Gastroesophageal sphincter (tissue), 4 donors: Measurements from ENCODE around the gene ITGB5. TPM values are rescaled to one million over a fixed set of nuclear protein-coding genes. Genes with fewer than 3 reads are reported as not detected.
"Not testable (repeated sequence)": the region's sequence is repeated elsewhere in the genome, so short reads cannot be mapped to it uniquely, and the experiment has no call there.

ENCODE experiments used
- ATAC-seq: fragments of 150-250 bp; one replicate; pipeline ENCODE4 v1.9.1; 2016; ENCODE audit warnings: mild to moderate bottlenecking, moderate library complexity
- H3K27ac ChIP-seq, 4 donors: fragments of 200-600 bp; sonication (generic) in 3 of 4; 1 replicate in 3 of 4; 2 replicates in 1 of 4; pipeline ENCODE4 v1.5.1; 2016 to 2019
- H3K27me3 ChIP-seq: fragments of 200-600 bp; sonication (generic); one replicate; pipeline ENCODE4 v1.5.1; 2019
- H3K36me3 ChIP-seq, 2 donors: fragments of 200-600 bp; sonication (generic); one replicate each; pipeline ENCODE4 v1.5.1; 2019; ENCODE audit warnings: control low read depth in 1 of 2
- H3K4me1 ChIP-seq, 3 donors: fragments of 200-600 bp; sonication (generic); 1 replicate in 2 of 3; 2 replicates in 1 of 3; pipeline ENCODE4 v1.5.1; 2016 to 2019; ENCODE audit warnings: control low read depth in 2 of 3
- H3K4me3 ChIP-seq, 2 donors: fragments of 200-600 bp; sonication (generic); one replicate each; pipeline ENCODE4 v1.5.1; 2019; ENCODE audit warnings: mild to moderate bottlenecking in 1 of 2, moderate library complexity in 1 of 2
- H3K9me3 ChIP-seq, 3 donors: fragments of 200-600 bp; sonication (generic); one replicate each; pipeline ENCODE4 v1.5.1; 2017 to 2019; ENCODE audit warnings: control low read depth in 2 of 3
- EP300 ChIP-seq: sonication (generic); formaldehyde crosslinking; IDR thresholded peaks from one replicate; pipeline ENCODE4 v1.6.1; 2017; ENCODE audit warnings: antibody characterized with exemption, mild to moderate bottlenecking
- POLR2A ChIP-seq, 2 donors: fragments of 450-650 bp; IDR thresholded peaks; one replicate each; pipeline ENCODE4 v1.6.1; 2017; ENCODE audit warnings: antibody characterized with exemption in 2 of 2, mild to moderate bottlenecking in 2 of 2, moderate library complexity in 1 of 2
- POLR2AphosphoS5 ChIP-seq: sonication (generic); formaldehyde crosslinking; IDR thresholded peaks from one replicate; pipeline ENCODE4 v1.6.1; 2017; ENCODE audit warnings: antibody characterized with exemption
- WGBS, 2 donors: methylation state at CpG; one replicate each; pipeline ENCODE4 v1.1.5; 2018; ENCODE audit warnings: low coverage in 1 of 2; 5-methylcytosine and 5-hydroxymethylcytosine counted together
- total RNA-seq, 4 donors: library from RNA; depleted of rRNA; stranded (reverse); fragments of >200 nt; gene quantifications; one replicate each; pipeline ENCODE4 v1.1.0, GENCODE V29; 2016
- TF ChIP-seq, protein P1 (sequence below), 4 experiments: fragments of 200-600 bp in 2 of 4; fragments of 450-650 bp in 2 of 4; sonication (generic) in 1 of 4; IDR thresholded peaks; one replicate each; pipeline ENCODE4 v1.5.1; 2017 to 2019; ENCODE audit warnings: antibody characterized with exemption in 4 of 4, mild to moderate bottlenecking in 2 of 4, moderate library complexity in 2 of 4

ITGB5 gene
- total RNA-seq, 4 donors from 2014 or later = 125 to 312 (median 151) TPM

DNA sequence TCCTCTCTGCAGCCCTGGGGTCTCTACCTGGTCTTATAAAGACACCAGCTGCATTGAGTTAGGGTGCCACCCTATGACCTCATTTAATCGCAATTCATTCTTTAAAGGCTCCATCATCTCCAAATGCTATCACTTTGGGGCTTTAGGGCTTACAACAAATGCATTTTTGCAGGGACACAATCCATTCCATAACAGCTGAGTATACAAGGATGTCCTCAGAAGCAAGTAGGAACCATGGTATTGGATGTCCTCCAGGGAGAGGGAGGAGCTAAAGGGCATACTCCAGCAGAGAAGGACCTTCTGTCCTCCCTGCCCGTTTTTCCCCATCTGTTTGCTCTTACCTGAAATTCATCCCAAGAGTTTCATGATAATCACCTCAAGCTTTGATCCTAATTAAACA is 126.6 kb downstream of the ITGB5 start:
- Histone ChIP-seq H3K27ac (peak overlapping the region in 1 of 4 donors; percentile 73), H3K4me1 (peaks cover 0 to 19% (median 0%) of the 10 kb centered on the region in 3 donors), H3K36me3 (peaks cover 0 to 30% of the 10 kb centered on the region in 2 donors), H3K4me3 (no peak overlapping the region), H3K9me3 (no peaks in the 10 kb centered on the region), H3K27me3 (no peaks in the 10 kb centered on the region)
- WGBS, 2 donors = 50% methylated on average over 2 of the region's 2 CpGs
- TF ChIP-seq, protein P1, sequence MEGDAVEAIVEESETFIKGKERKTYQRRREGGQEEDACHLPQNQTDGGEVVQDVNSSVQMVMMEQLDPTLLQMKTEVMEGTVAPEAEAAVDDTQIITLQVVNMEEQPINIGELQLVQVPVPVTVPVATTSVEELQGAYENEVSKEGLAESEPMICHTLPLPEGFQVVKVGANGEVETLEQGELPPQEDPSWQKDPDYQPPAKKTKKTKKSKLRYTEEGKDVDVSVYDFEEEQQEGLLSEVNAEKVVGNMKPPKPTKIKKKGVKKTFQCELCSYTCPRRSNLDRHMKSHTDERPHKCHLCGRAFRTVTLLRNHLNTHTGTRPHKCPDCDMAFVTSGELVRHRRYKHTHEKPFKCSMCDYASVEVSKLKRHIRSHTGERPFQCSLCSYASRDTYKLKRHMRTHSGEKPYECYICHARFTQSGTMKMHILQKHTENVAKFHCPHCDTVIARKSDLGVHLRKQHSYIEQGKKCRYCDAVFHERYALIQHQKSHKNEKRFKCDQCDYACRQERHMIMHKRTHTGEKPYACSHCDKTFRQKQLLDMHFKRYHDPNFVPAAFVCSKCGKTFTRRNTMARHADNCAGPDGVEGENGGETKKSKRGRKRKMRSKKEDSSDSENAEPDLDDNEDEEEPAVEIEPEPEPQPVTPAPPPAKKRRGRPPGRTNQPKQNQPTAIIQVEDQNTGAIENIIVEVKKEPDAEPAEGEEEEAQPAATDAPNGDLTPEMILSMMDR (IDR thresholded peaks at IDR 0.05) = no peak
- no peak for TF ChIP-seq POLR2AphosphoS5
- TF ChIP-seq POLR2A (IDR thresholded peaks at IDR 0.05) = no peak
- no peak for TF ChIP-seq EP300
- ATAC-seq = no peak

DNA sequence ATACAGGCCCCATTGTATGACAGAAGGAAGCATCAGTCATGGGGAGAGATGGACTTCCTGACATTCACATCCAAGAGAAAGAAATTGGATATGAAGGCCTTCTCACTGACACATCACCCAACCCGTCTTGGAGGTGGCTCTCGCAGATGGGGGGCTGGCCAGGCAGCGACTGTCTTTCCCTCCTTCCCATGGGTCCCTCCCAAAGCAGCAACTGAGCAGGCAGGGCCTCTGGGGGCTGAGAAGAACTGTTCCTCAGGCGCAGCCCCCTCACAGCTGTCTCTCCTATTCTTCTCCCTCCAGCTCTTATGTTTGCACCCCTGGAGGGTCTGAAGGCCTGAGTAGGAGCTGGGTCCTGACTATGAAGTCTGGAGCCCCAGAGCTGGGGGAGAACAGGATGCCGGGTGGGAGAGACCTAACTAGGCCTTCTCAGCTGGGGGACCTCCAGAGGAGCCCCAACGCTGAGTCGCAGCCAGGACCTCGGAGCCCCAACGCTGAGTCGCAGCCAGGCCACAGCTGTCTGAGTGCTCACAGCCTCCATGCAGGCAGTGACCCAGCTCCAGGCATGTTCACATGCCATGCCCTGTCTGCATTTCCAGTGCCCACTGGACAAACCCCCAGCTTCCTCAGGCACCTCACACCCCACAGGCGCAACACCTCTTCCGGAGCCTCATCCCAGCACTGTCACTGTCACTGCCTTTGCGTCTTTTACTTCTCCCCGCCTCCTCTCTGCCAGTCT is 127.3 kb downstream of the ITGB5 start:
- WGBS, 2 donors = 91 to 94% methylated on average over 4 to 6 of the region's 14 CpGs
- Histone ChIP-seq H3K9me3 (no peaks in the 10 kb centered on the region), H3K4me1 (peaks cover 0 to 19% (median 0%) of the 10 kb centered on the region in 3 donors), H3K36me3 (peaks cover 0 to 23% of the 10 kb centered on the region in 2 donors), H3K4me3 (no peak overlapping the region), H3K27ac (no peak overlapping the region), H3K27me3 (no peaks in the 10 kb centered on the region)
- ATAC-seq = no peak
- TF ChIP-seq EP300 (no peak), POLR2A (IDR thresholded peaks at IDR 0.05) (no peak), POLR2AphosphoS5 (no peak)
- TF ChIP-seq, protein P1 (IDR thresholded peaks at IDR 0.05) = no peak

DNA sequence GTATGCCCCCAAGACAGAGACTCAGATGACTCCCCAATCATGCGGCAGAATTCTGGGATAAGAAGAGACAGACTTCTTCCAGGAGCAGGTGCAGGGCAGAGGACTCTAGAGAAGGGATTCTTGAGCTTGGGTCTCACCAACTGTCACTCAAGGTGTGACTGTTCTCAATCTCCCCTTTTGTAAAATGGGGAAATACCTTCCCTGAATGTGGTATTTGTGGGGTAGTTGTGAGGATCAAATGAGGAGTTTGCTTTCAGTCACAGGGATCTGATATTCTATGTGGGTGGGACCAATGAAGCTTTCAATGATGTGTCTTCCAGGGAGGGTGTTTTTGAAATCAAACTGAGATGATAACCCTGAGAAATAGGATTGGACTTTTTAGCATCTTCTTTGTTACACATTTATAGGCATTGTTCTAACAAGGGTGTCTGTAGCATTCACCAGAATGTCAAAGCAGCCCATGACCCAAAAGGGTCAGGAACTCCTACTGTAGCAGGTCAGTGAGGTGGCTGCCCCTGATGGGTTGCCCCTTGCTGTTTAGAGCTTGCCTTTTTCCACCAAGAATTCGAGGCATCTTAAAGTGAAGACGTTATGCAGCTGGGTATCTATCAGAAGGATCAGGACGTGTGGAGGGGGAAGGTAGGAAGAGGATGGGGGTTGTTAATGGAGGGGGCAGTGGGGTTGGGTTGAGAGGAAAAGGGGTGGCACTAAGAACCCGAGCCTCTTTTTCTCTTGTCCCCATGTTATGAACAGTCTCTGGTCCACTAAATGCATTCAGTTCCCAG is 128.1 kb downstream of the ITGB5 start:
- no peak overlapping the region for H3K4me3 ChIP-seq
- H3K27ac ChIP-seq = no peak overlapping the region
- WGBS, 2 donors = 57 to 70% methylated on average over 4 to 5 of the region's 5 CpGs
- H3K36me3 ChIP-seq = peaks cover 0 to 15% of the 10 kb centered on the region in 2 donors
- H3K4me1 ChIP-seq = peaks cover 0 to 19% (median 0%) of the 10 kb centered on the region in 3 donors
- no peaks in the 10 kb centered on the region for H3K9me3 ChIP-seq
- no peak for ATAC-seq
- TF ChIP-seq POLR2AphosphoS5 = no peak
- TF ChIP-seq POLR2A (IDR thresholded peaks at IDR 0.05) = no peak
- TF ChIP-seq, protein P1 (IDR thresholded peaks at IDR 0.05) = no peak
- TF ChIP-seq EP300 = no peak
- H3K27me3 ChIP-seq = no peaks in the 10 kb centered on the region

DNA sequence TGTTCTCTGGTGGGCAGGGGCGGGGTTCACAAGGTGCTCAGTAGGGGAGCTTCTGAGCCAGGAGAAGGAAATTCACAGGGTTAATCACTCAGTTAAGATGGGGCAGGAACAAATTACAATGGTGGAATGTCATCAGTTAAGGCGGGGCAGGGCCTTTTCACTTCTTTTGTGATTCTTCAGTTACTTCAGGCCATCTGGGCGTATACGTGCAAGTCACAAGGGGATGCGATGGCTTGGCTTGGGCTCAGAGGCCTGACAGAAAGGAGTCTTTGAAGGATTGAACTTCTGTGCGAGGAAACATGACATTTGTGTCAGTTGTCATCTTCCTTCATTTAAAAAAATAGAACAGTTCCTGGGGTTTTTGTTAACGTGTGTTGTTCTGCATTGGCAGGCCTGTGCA is 129.2 kb downstream of the ITGB5 start:
- not testable (repeated sequence) for H3K36me3 ChIP-seq, H3K9me3 ChIP-seq, H3K27ac ChIP-seq, ATAC-seq, H3K27me3 ChIP-seq, H3K4me3 ChIP-seq
- WGBS, 2 donors = 60 to 78% methylated on average over 1 to 6 of the region's 7 CpGs
- H3K4me1 ChIP-seq = peaks cover 0 to 19% (median 0%) of the 10 kb centered on the region in 3 donors

DNA sequence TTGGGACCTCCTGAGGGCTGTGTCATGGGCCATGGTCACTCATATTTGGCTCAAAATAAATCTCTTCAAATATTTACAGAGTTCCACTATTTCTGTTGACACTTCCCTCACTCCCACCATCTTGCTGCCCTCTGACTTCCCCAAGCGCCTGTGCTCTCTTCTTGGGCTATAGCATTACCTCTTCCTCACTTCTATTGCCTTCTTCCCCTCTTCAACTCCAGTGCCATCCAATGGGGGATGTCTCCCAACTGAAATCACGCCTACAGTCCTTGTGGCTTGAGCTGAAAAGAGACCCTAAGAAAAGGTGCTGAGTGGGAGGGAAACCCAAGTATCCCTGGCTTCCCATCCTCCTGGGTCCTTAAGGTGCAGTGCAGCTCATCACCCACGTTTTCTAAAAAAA is 135.1 kb downstream of the ITGB5 start:
- Histone ChIP-seq H3K27ac (no peak overlapping the region), H3K27me3 (peaks cover 5% of the 10 kb centered on the region), H3K4me3 (no peak overlapping the region), H3K36me3 (peaks cover 0 to 9% of the 10 kb centered on the region in 2 donors), H3K4me1 (no peaks in the 10 kb centered on the region), H3K9me3 (no peaks in the 10 kb centered on the region)
- 14 to 17% methylated on average over 1 of the region's 3 CpGs for WGBS, 2 donors
- no peak for ATAC-seq
- TF ChIP-seq EP300 (no peak), POLR2A (IDR thresholded peaks at IDR 0.05) (no peak), POLR2AphosphoS5 (no peak)
- TF ChIP-seq, protein P1 (IDR thresholded peaks at IDR 0.05) = no peak
